Measurements from ENCODE around the gene CALCOCO1.

The CALCOCO1 gene

GRCh38 chr12:53677016-53677799 is 50.0 kb downstream of the CALCOCO1 start:
- no peak for TF ChIP-seq CTCF (IDR thresholded peaks at IDR 0.05; ENCODE audit: insufficient read depth, missing control alignments)
- DNase-seq (ENCODE audit: insufficient read length, low spot score) (no peak), FAIRE-seq (no peak)

- DNase-seq (ENCODE audit: insufficient read length, low spot score) (no peak), FAIRE-seq (no peak)
- TF ChIP-seq CTCF (IDR thresholded peaks at IDR 0.05; ENCODE audit: insufficient read depth, missing control alignments): no peak
Measured at GRCh38 chr12:53676656-53677015, 50.6 kb downstream of the CALCOCO1 start.

- FAIRE-seq: peak; percentile 16
- TF ChIP-seq CTCF (IDR thresholded peaks at IDR 0.05; ENCODE audit: insufficient read depth, missing control alignments): peak; percentile 99
- peak; percentile 83 for DNase-seq (ENCODE audit: insufficient read length, low spot score)
Measured at GRCh38 chr12:53675701-53676607, 51.3 kb downstream of the CALCOCO1 start, which contains the start of gene ATP5MC2. Gene ATP5MC2, minus strand, starts transcription at chr12:53676083. Its CDS starts 3,469 bp downstream, at chr12:53672614.

- DNase-seq (ENCODE audit: insufficient read length, low spot score): no peak
- FAIRE-seq: no peak
- TF ChIP-seq CTCF (IDR thresholded peaks at IDR 0.05; ENCODE audit: insufficient read depth, missing control alignments): no peak
Measured at GRCh38 chr12:53674977-53675700, 52.1 kb downstream of the CALCOCO1 start.

GRCh38 chr12:53670971-53671370 is 56.3 kb downstream of the CALCOCO1 start:
- FAIRE-seq (no peak), DNase-seq (ENCODE audit: insufficient read length, low spot score) (no peak)
- no peak for TF ChIP-seq CTCF (IDR thresholded peaks at IDR 0.05; ENCODE audit: insufficient read depth, missing control alignments)

- DNase-seq (ENCODE audit: insufficient read length, low spot score): no peak
- TF ChIP-seq CTCF (IDR thresholded peaks at IDR 0.05; ENCODE audit: insufficient read depth, missing control alignments): no peak
- FAIRE-seq: no peak
Measured at GRCh38 chr12:53670308-53670707, 56.9 kb downstream of the CALCOCO1 start.

Measured in D721Med (cell line).